ENCODE data around the gene DDX52. TPM values are rescaled to one million over a fixed set of nuclear protein-coding genes. Genes with fewer than 3 reads are reported as not detected.

DDX52 gene
- total RNA-seq, 1 donor from 2014 or later: 20.3 TPM

DNA sequence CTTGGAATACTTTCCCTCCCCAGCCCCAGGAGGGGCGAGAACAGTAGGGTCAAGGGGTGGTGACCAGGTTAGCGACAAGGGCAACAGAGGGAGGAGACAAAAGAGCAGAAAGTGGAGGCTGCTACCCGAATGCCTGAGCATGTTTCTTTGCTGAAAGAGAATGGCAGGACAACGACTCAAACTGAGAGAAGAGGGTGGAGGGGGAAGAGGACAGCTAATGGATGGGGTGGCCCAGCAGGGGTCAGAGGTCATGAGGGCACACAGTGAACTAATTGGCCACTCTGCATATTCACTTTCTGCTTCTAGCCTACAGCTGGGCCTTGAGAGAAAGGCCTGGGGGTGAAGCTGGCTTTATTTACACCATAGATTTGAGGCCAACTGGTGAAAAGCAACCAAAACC, 19.1 kb upstream of the DDX52 start:
- DNase-seq: no peak
- Histone ChIP-seq H3K4me3 (no peak overlapping the region), H3K4me1 (no peaks in the 10 kb centered on the region), H3K36me3 (no peaks in the 10 kb centered on the region), H3K9me3 (no peaks in the 10 kb centered on the region), H3K27me3 (ENCODE audit: low read depth) (no peaks in the 10 kb centered on the region), H3K27ac (no peak overlapping the region)
- no peak for ATAC-seq
- TF ChIP-seq, protein P1, sequence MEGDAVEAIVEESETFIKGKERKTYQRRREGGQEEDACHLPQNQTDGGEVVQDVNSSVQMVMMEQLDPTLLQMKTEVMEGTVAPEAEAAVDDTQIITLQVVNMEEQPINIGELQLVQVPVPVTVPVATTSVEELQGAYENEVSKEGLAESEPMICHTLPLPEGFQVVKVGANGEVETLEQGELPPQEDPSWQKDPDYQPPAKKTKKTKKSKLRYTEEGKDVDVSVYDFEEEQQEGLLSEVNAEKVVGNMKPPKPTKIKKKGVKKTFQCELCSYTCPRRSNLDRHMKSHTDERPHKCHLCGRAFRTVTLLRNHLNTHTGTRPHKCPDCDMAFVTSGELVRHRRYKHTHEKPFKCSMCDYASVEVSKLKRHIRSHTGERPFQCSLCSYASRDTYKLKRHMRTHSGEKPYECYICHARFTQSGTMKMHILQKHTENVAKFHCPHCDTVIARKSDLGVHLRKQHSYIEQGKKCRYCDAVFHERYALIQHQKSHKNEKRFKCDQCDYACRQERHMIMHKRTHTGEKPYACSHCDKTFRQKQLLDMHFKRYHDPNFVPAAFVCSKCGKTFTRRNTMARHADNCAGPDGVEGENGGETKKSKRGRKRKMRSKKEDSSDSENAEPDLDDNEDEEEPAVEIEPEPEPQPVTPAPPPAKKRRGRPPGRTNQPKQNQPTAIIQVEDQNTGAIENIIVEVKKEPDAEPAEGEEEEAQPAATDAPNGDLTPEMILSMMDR (IDR thresholded peaks at IDR 0.05): no peak
- intact Hi-C loops (cut with DNase I): no loop called here

DNA sequence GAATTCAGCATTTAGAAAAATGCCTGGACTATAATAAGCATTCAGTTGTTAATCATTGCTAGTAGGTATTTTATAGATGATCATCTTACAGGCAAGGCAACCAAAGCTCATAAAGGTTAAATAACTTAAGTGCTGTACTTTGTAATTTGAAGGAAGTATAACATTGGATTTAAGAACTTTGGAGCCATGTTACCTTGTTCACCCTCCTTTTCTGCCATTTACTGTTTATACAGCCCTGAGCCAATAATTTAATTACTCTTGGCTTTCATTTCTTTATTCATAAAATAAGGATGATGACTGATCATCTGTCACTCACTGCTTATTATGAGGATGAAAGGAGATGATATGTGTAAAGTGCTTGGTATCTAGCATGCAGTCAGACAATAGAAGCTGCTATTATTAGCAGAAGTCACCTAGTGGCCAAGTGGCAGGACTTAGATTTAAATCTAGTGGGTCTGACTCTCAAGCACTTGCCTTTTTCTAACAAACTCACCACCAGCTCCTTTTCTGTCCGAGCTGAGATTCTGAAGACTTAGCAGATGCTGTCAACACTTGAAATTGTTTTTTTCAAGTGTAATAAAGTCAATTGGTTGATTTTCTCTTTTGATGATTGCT, 18.3 kb upstream of the DDX52 start:
- Histone ChIP-seq H3K27ac (no peak overlapping the region), H3K27me3 (ENCODE audit: low read depth) (no peaks in the 10 kb centered on the region), H3K36me3 (no peaks in the 10 kb centered on the region), H3K9me3 (no peaks in the 10 kb centered on the region), H3K4me1 (no peaks in the 10 kb centered on the region), H3K4me3 (no peak overlapping the region)
- TF ChIP-seq, protein P1 (IDR thresholded peaks at IDR 0.05): no peak
- intact Hi-C loops (cut with DNase I): no loop called here
- ATAC-seq (no peak), DNase-seq (no peak)

DNA sequence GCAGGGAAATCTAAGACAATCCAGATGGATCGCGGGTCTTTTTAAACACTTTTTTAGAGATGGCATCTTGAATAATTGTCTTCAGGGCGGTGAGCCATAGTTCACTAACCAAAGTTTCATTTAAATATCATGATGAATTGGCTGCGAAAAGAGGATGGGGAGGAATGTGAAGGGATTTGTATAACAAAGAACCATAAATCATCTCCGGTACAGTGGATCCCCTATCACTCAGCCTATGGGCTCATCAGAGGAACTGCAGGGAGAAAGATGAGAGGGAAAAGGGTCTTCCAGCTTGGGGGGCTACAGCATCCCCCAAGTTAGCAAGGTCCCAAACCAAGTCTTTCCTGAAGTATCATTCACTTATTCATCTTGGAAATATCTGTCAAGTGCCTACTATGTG, 16.7 kb upstream of the DDX52 start:
- Histone ChIP-seq H3K36me3 (no peaks in the 10 kb centered on the region), H3K4me1 (no peaks in the 10 kb centered on the region), H3K9me3 (no peaks in the 10 kb centered on the region), H3K27ac (no peak overlapping the region), H3K27me3 (ENCODE audit: low read depth) (no peaks in the 10 kb centered on the region), H3K4me3 (no peak overlapping the region)
- intact Hi-C loops (cut with DNase I): no loop called here
- TF ChIP-seq, protein P1 (IDR thresholded peaks at IDR 0.05): no peak
- ATAC-seq (no peak), DNase-seq (no peak)

DNA sequence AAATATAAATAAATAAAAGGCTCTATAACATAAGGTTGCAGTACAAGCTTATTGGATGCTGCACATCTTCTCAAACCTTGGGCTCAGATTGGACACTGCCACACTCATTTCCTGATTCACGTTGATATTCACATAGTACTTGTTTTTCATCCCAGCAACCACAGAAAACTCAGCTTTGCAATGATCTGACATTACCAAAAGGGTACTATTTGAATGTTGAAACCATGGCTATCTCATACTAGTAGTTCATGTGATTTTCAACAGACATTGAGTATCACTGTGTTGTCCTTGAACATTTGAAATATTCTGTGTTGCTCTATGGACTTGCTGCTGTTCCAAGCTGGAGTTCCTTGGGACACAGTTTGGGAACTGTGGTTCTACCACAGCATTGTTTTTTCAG, 14.0 kb upstream of the DDX52 start:
- H3K9me3 ChIP-seq: no peaks in the 10 kb centered on the region
- H3K36me3 ChIP-seq: no peaks in the 10 kb centered on the region
- no peaks in the 10 kb centered on the region for H3K4me1 ChIP-seq
- no peaks in the 10 kb centered on the region for H3K27me3 ChIP-seq (ENCODE audit: low read depth)
- H3K27ac ChIP-seq: no peak overlapping the region
- no peak for DNase-seq
- TF ChIP-seq, protein P1 (IDR thresholded peaks at IDR 0.05): no peak
- H3K4me3 ChIP-seq: no peak overlapping the region
- intact Hi-C loops (cut with DNase I): no loop called here
- no peak for ATAC-seq

DNA sequence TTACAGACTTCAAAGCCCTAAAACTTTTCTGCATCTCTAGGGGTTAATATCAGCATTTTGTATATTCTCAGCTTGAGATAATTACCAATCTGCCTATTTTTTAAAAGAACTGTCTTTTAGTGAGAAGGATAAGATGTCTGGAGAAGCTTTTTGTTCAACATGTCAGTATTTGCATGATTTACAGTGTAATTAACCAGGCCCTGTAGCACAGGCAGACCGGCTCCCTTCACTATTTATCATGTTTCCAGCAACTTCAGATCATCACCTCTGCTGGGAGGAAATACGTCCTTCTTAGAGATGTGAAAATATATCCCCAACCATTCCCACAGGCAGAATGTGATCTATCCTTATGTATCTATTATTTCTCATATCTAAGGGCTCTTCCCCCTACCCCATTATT, 8.6 kb upstream of the DDX52 start:
- TF ChIP-seq, protein P1 (IDR thresholded peaks at IDR 0.05): no peak
- intact Hi-C loops (cut with DNase I): no loop called here
- Histone ChIP-seq H3K9me3 (no peaks in the 10 kb centered on the region), H3K27me3 (ENCODE audit: low read depth) (no peaks in the 10 kb centered on the region), H3K4me1 (no peaks in the 10 kb centered on the region), H3K27ac (no peak overlapping the region), H3K4me3 (no peak overlapping the region), H3K36me3 (no peaks in the 10 kb centered on the region)
- ATAC-seq: no peak
- DNase-seq: no peak

All from lower lobe of right lung (tissue), 2 donors.